ENCODE data around the gene FMNL2. TPM values are rescaled to one million over a fixed set of nuclear protein-coding genes. Genes with fewer than 3 reads are reported as not detected.

The FMNL2 gene
- total RNA-seq, 1 donor from 2014 or later = 34.3 TPM

DNA sequence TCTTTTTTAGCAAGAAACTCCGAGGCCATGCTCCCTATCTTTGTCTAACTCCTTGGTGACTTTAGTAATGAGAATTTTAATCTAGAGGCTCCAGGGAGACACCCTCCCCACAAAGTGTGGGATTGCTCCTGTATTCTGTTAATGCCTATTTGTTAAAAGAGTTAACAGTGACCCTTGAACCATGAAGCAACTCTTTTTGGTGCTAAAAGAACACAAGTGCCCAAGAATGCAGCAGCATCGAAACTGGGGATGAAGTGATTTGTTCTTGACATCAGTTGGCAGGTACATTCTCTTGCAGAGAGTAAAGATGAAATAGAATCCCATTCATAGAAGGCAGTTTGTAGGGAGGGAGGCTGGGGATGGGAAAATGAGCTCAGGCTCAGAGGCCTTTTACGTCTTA, 50.0 kb downstream of the FMNL2 start:
- peaks cover 11% of the 10 kb centered on the region for H3K4me1 Mint-ChIP-seq (ENCODE audit: low read depth, unreplicated experiment)
- H3K9ac ChIP-seq (ENCODE audit: low read length) = no peak overlapping the region
- DNase-seq (ENCODE audit: low read depth) (no peak), FAIRE-seq (no peak)
- peaks cover 6% of the 10 kb centered on the region for H3K9me3 Mint-ChIP-seq (ENCODE audit: unreplicated experiment)
- no peak overlapping the region for H3K4me3 ChIP-seq (ENCODE audit: insufficient read depth, low read depth, low read length)
- no peaks in the 10 kb centered on the region for H3K9me3 ChIP-seq (ENCODE audit: insufficient read depth, low read depth, low read length)
- no peaks in the 10 kb centered on the region for H3K4me1 ChIP-seq (ENCODE audit: insufficient read depth, low read length)
- H3K36me3 ChIP-seq (ENCODE audit: insufficient read depth, low read length) = no peaks in the 10 kb centered on the region
- H3K4me2 ChIP-seq (ENCODE audit: low read length) = no peak overlapping the region
- no peaks in the 10 kb centered on the region for H3K27me3 ChIP-seq (ENCODE audit: insufficient read depth, low read length)
- no peak overlapping the region for H2AFZ ChIP-seq (ENCODE audit: low read depth, low read length)
- H3K36me3 Mint-ChIP-seq (ENCODE audit: low read depth, unreplicated experiment) = peaks cover 6% of the 10 kb centered on the region
- H4K20me1 ChIP-seq (ENCODE audit: insufficient read depth, low read length) = peaks cover 70% of the 10 kb centered on the region
- TF ChIP-seq EZH2 (IDR thresholded peaks at IDR 0.05; ENCODE audit: insufficient read depth, low read length) (no peak), CTCF (IDR thresholded peaks at IDR 0.05; ENCODE audit: insufficient read depth, low read depth, low read length) (no peak)
- H3K27ac Mint-ChIP-seq (ENCODE audit: unreplicated experiment) = no peak overlapping the region
- no peaks in the 10 kb centered on the region for H3K27me3 Mint-ChIP-seq (ENCODE audit: low read depth, unreplicated experiment)
- no peak overlapping the region for H3K4me3 Mint-ChIP-seq (ENCODE audit: unreplicated experiment)
- no peak overlapping the region for H3K27ac ChIP-seq (ENCODE audit: low read depth, low read length)
- H3K79me2 ChIP-seq (ENCODE audit: insufficient read depth, low read length) = peaks cover 79% of the 10 kb centered on the region

DNA sequence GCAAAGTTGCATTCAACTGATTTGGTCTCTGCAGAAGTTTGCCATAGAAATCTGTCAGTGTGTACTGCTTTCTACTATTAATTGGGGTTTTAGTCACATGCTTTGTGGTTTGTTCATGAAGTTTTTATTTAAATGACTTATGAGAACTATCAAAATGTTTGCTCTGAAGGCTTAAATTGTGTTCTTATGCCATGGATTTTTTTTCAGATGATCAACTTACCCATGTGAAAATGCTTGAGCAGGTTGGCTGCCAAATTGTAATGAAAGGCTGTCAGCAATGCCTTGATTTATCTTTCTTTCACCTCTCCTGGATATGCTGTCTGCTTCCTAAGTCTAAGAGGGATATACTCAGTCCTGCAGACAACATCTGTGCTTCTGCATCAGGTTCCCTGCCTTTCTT, 50.7 kb downstream of the FMNL2 start:
- Histone ChIP-seq H3K4me3 (ENCODE audit: insufficient read depth, low read depth, low read length) (no peak overlapping the region), H3K27ac (ENCODE audit: low read depth, low read length) (no peak overlapping the region), H2AFZ (ENCODE audit: low read depth, low read length) (no peak overlapping the region), H3K27me3 (ENCODE audit: insufficient read depth, low read length) (no peaks in the 10 kb centered on the region), H3K79me2 (ENCODE audit: insufficient read depth, low read length) (peaks cover 79% of the 10 kb centered on the region), H3K36me3 (ENCODE audit: insufficient read depth, low read length) (no peaks in the 10 kb centered on the region), H3K4me2 (ENCODE audit: low read length) (no peak overlapping the region), H4K20me1 (ENCODE audit: insufficient read depth, low read length) (peaks cover 63% of the 10 kb centered on the region), H3K4me1 (ENCODE audit: insufficient read depth, low read length) (no peaks in the 10 kb centered on the region), H3K9me3 (ENCODE audit: insufficient read depth, low read depth, low read length) (no peaks in the 10 kb centered on the region), H3K9ac (ENCODE audit: low read length) (no peak overlapping the region)
- FAIRE-seq (no peak), DNase-seq (ENCODE audit: low read depth) (no peak)
- Mint-ChIP-seq H3K36me3 (ENCODE audit: low read depth, unreplicated experiment) (peaks cover 8% of the 10 kb centered on the region), H3K4me3 (ENCODE audit: unreplicated experiment) (no peak overlapping the region), H3K9me3 (ENCODE audit: unreplicated experiment) (peaks cover 6% of the 10 kb centered on the region), H3K27ac (ENCODE audit: unreplicated experiment) (no peak overlapping the region), H3K4me1 (ENCODE audit: low read depth, unreplicated experiment) (peaks cover 11% of the 10 kb centered on the region), H3K27me3 (ENCODE audit: low read depth, unreplicated experiment) (no peaks in the 10 kb centered on the region)
- no peak for TF ChIP-seq EZH2 (IDR thresholded peaks at IDR 0.05; ENCODE audit: insufficient read depth, low read length)
- no peak for TF ChIP-seq CTCF (IDR thresholded peaks at IDR 0.05; ENCODE audit: insufficient read depth, low read depth, low read length)

DNA sequence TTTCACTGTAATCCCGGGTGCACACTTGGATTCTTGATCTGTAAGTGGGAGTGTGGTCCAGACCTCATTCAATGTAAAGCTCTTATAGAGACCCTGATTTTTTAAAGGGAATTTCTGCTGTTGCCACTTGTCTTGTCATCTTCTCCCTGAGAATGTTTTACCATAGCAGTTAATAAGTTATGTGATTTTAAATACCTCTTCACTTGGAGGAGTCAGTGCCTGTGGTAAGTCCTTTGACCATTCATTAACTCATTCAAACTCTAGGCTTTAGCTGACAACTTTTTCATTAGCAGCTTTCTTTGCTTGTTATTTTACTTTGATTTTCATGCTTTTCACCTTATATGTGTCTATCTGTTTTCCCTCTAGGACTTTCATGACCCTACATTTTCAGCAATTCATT, 51.3 kb downstream of the FMNL2 start:
- Histone ChIP-seq H4K20me1 (ENCODE audit: insufficient read depth, low read length) (peaks cover 57% of the 10 kb centered on the region), H3K4me2 (ENCODE audit: low read length) (no peak overlapping the region), H3K27ac (ENCODE audit: low read depth, low read length) (no peak overlapping the region), H3K27me3 (ENCODE audit: insufficient read depth, low read length) (no peaks in the 10 kb centered on the region), H3K9ac (ENCODE audit: low read length) (no peak overlapping the region), H3K9me3 (ENCODE audit: insufficient read depth, low read depth, low read length) (no peaks in the 10 kb centered on the region), H3K36me3 (ENCODE audit: insufficient read depth, low read length) (no peaks in the 10 kb centered on the region), H3K4me1 (ENCODE audit: insufficient read depth, low read length) (no peaks in the 10 kb centered on the region), H3K4me3 (ENCODE audit: insufficient read depth, low read depth, low read length) (no peak overlapping the region), H2AFZ (ENCODE audit: low read depth, low read length) (no peak overlapping the region), H3K79me2 (ENCODE audit: insufficient read depth, low read length) (peaks cover 79% of the 10 kb centered on the region)
- H3K27ac Mint-ChIP-seq (ENCODE audit: unreplicated experiment) = no peak overlapping the region
- DNase-seq (ENCODE audit: low read depth) (no peak), FAIRE-seq (no peak)
- peaks cover 12% of the 10 kb centered on the region for H3K4me1 Mint-ChIP-seq (ENCODE audit: low read depth, unreplicated experiment)
- H3K9me3 Mint-ChIP-seq (ENCODE audit: unreplicated experiment) = peaks cover 6% of the 10 kb centered on the region
- no peak overlapping the region for H3K4me3 Mint-ChIP-seq (ENCODE audit: unreplicated experiment)
- H3K27me3 Mint-ChIP-seq (ENCODE audit: low read depth, unreplicated experiment) = no peaks in the 10 kb centered on the region
- H3K36me3 Mint-ChIP-seq (ENCODE audit: low read depth, unreplicated experiment) = peaks cover 8% of the 10 kb centered on the region
- TF ChIP-seq CTCF (IDR thresholded peaks at IDR 0.05; ENCODE audit: insufficient read depth, low read depth, low read length) = no peak
- no peak for TF ChIP-seq EZH2 (IDR thresholded peaks at IDR 0.05; ENCODE audit: insufficient read depth, low read length)

Measured in astrocyte (in vitro differentiated cells and primary cell).